NT2/D1 (cell line): ENCODE data around the gene HMGB3.

Experiments used
- SUZ12 ChIP-seq: IDR thresholded peaks from 2 replicates; pipeline ENCODE4 v1.6.1; 2011; ENCODE audit not compliant: insufficient read length, insufficient read depth; ENCODE audit errors: extremely low read depth
- YY1 ChIP-seq: IDR thresholded peaks from 2 replicates; pipeline ENCODE4 v1.6.1; 2011; ENCODE audit not compliant: insufficient read length, insufficient read depth
- ZNF274 ChIP-seq: IDR thresholded peaks from 2 replicates; pipeline ENCODE4 v1.6.1; 2011; ENCODE audit warnings: mild to moderate bottlenecking, low read depth, low read length

DNA sequence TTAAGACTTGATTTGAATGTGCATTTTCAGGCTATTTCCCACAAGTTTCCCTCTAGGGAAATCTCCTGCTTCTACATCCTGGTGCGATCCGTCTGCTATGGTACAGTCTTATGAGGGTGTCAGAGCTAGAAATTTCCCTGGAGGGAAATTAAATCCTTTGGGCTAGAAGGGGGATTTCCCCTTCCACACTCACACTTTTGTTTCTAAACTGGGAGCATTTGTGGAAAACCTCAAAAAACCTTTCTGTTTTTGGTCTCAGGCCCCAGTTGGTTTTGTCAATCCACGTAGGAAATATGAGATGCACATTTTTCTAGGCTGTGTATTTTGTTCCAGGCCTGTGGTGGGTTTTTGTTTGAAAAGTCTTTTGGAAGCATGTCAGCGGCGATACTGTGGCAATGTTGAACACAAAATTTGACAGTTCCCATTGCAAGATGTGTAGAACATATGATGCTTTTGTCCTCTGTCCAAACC, 17.8 kb downstream of the HMGB3 start:
- TF ChIP-seq SUZ12 (no peak), YY1 (no peak), ZNF274 (no peak)
